Right lobe of liver (tissue), 4 donors: Measurements from ENCODE around the gene DNAJC19.

Source experiments
- CTCF ChIP-seq, 4 donors: fragments of 200-600 bp in 3 of 4; fragments of 450-650 bp in 1 of 4; IDR thresholded peaks; one replicate each; pipeline versions ENCODE4 v1.5.1 to v1.8.0; 2016 to 2022; ENCODE audit warnings: antibody characterized with exemption in 4 of 4, mild to moderate bottlenecking in 2 of 4
- POLR2A ChIP-seq: fragments of 450-650 bp; IDR thresholded peaks from one replicate; pipeline ENCODE4 v1.6.1; 2017; ENCODE audit warnings: antibody characterized with exemption, mild to moderate bottlenecking
- donor health status: DM: no; HTN: no; CAD: no.
- donor health status: DM: no; HTN: no; CAD: no.
- donor health status: DM: no; HTN: yes; CAD: no.

- no peak for TF ChIP-seq CTCF (IDR thresholded peaks at IDR 0.05)
- no peak for TF ChIP-seq POLR2A
Measured at GRCh38 chr3:181025204-181025603, 35.7 kb upstream of the DNAJC19 start.
